ENCODE data around the gene ZC3H18.

ZC3H18 gene

DNA sequence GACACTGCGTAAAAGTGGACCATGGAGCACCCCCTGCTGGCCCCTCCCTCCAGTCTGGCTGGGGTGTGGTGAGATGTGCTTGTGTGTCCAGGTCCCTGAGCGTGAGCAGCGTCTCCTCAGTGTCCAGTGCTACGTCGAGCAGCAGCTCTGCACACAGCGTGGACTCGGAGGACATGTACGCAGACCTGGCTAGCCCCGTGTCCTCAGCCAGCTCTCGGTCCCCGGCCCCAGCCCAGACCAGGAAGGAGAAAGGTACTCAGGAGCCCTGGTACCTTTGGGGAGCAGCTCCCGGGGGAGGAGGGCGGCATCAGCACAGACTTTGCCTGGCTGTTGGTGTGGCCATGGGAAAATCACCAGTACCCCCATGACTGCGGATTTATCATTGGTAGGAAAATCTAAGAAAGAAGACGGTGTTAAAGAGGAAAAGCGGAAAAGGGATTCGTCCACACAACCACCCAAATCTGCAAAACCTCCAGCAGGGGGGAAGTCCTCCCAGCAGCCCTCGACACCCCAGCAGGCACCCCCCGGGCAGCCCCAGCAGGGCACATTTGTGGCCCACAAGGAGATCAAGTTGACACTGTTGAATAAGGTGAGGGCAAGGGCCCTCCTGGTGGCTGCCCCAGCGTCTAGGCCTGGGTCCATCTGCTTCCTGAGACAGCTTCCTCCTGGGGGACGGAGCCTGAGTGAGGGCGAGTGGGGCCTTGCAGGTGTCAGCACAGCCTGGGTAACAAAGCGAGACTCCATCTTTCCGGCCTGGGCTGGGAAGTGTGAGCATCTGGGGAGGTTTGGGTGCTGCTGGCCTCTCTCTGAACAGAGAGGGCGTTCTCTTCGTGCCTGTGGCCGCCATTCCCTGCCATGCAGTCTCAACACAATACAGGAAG, 57.6 kb downstream of the ZC3H18 start:
- no peak for DNase-seq

DNA sequence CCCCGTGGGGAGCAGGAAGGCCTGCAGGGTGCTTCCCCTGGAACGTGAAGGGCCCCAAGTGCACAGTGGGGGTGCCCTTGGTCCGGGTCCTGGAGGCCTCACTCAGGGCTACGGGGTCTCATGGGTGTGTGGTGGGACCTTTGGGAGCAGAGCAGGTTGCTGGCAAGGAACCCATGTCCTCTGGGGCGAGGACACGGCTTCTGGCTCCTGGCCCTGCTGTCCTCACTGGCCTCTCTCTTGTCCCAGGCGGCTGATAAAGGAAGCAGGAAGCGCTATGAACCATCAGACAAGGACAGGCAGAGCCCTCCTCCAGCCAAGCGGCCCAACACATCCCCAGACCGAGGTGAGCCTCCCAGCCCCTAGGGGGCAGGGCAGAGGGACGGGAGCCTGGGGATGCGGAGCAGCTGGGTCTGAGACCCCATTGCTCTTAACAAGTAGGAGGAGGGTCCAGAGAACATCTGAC, 58.3 kb downstream of the ZC3H18 start:
- DNase-seq, result no peak

DNA sequence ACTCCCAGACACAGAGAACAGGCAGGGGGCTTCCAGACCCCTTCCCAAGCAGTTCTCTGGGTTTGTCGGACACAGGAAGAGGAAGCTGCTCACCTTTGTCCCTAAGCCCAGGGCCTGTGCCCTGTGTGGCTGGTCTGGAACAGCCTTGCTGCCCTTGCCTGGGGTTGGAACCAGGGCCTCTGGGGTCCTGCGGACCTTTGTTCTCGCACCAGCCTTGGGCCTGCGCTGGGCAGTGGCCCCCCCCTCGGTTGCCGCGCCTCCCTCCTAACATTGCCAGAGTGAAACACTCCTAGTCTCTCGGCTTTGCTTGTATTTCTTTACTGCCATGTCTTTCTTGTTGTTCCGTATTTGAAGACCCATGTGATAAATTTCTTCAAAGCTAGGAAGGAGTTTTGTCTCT, 59.6 kb downstream of the ZC3H18 start:
- no peak for DNase-seq

DNA sequence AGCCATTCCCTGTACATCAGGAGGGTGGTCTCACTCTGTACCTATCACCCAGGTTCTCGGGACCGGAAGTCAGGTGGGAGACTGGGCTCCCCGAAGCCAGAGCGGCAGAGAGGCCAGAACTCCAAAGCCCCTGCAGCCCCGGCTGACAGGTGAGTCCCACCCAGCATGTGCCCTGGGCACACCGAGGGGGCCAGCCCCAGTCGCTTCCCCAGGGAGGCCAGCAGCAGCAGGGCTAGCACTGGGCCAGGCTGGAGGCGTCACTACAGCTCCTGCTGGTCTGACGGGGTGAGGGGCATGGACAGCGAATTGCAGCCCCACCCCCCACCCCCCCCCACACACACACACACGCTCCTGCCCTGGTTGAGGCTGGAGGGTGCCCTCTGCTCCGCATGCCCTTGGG, 60.2 kb downstream of the ZC3H18 start:
- DNase-seq, result no peak

DNA sequence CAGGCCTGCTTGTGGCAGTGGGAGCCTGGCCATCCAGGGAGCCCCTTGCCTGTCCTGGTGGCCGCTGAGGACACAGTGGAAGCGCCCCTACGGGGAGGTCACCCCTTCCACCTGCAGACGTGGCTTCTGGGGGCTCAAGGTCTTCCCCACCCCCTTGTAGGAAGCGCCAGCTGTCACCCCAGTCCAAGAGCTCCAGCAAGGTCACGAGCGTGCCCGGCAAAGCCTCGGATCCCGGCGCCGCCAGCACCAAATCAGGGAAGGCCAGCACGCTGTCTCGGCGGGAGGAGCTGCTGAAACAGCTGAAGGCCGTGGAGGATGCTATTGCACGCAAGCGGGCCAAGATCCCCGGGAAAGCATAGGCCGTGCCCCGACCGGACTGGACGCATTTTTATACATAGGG, 60.7 kb downstream of the ZC3H18 start:
- DNase-seq, result no peak

DNA sequence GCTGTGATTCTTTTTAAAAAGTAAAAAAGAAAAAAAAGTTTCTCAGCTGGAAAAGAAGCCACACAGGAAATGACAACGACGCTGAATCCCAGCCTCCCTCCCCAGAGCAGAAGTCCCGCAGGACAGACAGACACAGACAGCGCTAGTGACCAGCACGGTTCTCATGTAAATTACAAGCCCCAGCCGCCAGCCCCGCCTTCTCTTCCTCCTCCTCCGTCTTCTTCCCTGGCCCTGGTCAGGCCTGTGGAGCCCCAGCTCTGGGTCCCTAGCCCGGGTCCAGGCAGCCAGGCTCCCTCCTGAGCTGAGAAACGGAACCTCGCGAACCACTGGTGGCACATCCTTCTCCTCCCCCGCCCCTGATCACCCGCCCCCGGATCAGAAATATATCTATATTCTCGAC, 61.2 kb downstream of the ZC3H18 start:
- no peak for DNase-seq

DNA sequence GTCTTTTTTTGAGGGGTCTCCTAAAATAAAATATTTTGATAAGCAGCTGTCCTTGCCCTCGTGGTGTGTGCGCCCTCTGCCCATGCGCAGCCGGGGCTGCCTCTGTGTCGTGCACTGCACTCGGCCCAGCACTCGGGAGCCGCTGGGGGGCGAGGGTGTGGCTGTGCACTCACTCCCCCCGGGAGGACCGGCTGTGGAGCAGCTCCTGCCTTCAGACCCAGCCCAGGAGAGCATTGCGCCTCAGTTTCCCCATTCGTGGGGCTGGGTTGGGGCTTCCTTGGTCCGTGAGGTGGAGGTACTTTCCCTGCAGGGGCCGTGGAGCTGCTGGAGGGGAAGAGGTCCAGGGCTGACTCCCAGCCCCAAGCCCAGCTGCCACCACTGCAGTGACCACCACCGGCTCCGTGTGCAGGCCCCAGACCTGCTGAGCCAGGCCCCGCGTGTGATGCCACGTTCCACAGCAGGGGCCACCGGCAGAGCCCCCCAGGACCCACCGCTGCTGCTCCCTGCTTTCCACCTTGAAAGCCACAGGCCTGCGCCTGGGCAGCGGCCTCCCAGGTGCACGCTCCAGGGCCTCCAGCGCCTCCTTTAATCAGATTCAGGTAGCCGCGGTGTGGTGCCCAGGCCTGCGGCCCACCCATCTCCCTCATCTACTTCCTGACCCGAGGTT, 61.9 kb downstream of the ZC3H18 start:
- no peak for DNase-seq

DNA sequence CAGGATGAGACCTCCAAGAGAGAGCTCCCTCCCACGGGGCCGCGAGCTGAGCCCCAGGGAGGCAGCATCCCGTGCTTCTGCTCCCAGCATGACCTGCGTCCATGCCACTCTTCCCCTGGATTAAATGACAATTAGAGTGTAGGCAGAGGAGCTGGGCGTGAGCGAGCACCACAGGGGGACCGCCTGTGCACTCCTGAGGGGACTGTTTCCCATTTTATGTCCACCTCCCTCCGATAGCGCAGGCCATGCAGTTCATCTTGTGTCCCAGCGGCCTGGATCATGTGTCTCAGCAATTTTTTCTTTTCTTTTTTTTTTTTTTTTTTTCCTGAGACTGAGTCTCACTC, 62.4 kb downstream of the ZC3H18 start:
- no peak for DNase-seq

DNA sequence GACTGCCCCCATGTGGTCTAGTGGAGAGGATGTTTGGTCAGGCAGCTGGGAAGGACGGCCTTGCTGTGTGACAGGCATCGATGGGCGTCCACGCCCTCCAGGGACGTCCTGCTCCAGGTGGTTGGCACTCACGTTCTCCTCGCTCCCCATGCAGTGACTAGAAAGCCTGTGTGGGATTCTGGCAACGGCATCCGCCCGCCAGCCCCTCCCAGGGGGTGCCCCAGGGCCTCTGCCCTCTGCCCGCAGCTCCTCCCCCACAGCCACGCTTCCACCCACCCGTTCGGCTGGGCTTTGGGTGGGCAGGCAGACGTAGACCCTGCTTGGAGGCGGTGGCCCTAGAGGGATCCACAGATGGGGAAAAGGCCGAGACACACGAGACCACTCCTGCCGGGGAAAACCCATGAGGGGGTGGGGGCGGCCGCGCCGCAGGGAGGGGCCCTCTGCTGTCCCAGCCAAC, 63.5 kb downstream of the ZC3H18 start:
- DNase-seq, result no peak

DNA sequence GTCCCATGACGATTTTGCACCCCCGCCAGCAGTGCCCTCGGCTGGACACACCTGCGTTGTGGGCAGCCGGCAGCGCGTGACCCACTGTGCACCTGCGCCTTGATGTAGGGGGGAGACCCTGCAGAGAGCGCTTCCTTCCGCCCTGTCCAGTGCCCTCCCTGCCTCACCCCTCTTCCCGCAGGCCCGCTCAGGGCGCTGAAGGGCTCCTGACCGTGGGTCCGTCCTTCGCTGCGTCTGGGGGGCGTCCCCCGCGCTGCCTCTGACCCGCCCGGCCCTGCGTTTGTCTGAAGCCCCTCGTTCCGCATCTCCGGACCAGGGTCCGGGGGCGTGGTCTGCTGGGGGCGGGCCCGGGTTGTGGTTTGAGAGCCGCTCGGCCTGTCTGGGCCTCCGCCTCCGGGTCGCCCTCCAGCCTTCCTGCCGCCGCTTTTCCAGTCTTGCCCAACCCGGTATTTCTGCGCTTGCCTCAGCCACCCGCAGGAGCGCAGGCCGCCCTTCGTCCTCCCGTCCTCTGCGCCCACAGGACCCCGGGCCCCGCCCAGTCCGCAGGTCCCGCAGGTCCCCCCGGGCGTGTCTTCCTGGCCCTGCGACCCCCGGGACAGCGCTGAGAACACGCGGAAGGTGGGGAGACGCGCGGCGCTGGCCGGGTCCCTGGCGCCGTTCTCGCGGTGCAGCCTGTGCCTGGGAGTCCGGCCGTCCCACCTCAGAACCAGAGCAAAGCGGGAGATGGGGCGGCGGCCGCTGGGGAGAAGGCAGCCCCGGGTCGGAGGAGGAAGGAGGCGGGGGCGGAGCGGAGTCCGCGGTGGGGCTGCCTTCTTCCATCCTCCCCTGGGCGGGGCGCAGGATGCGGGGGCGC, 64.2 kb downstream of the ZC3H18 start:
- no peak for DNase-seq

DNA sequence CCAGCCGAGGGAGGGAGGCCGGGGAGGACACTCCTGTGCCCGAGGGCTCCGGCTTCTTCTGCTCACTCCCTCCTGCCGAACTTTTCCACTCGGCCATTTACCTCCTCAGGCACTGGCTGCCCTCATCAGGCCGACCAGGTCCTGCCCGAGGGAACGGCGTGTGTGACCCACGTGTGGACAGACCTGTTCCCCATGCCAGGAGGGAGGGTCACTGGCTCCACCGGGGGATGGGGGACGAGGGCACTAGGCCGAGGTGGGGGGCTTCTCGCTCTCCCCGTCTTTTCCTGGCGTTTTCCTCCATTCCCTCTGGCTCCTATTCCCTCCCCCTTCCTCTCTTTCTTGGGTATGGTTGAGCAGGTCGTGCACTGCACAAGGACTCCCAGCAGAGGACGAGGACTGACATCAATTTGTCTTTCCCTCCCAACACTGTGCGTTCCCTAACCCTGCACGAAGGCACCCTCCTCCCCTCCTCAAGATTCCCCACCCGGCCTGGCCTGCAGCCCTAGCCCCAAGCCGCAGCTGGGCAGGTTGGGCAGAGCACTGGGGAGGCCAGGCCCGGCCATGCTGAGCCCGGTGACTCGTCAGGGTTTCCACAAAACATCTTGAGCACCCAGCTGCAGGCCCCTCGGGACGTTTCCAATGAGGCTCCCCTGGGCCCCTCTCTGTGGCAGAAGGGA, 64.9 kb downstream of the ZC3H18 start:
- DNase-seq, result no peak

DNA sequence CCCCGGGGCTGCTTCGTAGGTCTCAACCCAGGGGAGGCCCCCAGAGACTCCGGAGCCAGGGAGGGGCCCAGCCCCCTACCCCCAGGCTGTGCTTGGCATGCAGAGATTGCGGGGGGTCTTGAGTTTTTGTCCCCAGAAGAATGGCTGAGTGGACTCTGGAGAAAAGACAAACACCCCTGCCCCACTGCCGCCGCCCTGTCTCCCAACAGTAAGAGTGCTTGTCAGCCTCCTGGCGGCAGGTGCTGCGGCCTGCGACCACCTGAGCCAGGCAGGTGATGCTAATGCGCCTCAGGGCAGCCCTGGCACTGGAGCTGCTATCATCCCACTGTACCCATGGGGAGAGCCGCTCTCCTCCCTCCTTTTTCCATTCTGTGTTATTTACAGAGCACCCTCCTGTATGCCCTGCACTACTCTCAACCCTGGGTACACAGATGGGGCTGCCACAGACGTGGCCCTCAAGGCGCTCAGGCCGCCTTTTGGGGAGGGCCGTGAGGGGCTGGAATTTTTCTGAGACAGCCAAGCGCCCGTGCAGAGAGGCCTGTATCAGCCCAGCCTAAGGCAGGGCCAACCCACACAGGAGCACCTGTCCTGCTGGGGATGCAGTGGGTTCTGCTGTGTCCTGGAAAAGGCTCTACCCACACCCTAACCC, 65.6 kb downstream of the ZC3H18 start:
- no peak for DNase-seq

DNA sequence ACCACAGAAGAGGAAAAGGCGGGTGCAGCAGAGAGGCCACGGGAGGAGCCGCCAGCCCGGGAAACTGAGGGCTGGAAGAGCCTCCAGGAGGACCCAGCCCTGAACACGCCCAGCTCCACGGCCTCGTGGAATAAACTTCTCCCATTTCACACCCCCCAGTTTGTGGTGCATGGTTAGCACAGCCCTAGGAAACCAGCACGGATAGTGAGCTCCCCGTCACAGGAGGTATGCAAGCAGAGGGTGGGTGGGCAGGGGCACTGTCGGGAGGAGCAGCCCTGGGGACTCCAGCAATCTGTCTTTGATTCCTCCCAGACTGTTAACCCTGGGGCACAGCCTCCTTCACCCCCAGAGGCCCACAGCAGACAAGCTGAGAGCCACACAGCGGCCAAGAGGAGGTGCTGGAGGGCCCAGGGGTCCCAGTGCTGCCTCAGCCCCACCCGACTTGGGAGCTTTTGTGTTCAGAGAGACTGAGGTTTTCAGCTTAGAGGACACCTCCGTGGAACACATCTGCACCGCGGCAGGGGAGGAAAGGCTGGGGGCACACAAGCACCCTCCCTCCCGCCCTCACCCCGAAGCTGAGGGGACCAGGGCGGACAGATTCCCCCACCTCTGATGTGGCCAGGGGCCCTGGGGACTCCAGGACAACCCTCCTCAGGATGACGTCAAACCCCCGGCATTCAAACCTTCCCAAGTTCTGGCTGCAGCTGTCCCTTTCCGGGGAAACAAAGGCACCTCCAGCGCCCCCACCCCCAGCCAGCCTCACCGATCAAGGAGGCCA, 66.5 kb downstream of the ZC3H18 start:
- DNase-seq, result no peak

DNA sequence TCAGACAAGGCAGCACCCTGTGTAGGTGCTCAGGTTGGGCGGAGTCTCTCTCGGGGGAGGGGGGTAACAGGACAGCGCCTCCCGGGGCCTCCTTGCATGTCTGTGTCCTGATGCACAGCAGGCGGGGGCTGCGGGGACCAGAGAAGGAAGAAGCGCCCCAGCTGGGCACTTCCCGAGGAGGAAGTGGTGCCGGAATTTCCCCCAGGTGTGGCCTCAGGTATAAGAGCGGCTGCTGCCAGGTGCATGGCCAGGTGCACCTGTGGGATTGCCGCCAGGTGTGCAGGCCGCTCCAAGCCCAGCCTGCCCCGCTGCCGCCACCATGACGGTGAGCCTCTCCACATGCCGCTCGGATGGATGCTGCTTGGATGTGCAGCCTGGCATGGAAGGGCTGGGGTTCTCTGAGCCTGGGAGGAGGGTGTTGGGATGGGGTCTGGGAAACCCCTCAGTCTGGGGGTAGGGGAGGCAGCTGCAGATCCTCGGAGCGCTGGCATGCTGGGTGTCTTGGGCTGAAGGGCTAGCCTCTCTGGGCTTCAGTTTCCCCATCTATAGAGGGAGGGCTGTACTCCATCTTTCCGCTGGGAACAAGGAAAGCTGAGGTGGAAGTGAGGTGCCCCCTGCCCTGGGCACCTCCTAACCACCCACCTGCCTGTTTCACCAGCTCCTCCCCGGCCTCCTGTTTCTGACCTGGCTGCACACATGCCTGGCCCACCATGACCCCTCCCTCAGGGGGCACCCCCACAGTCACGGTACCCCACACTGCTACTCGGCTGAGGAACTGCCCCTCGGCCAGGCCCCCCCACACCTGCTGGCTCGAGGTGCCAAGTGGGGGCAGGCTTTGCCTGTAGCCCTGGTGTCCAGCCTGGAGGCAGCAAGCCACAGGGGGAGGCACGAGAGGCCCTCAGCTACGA, 68.4 kb downstream of the ZC3H18 start, which contains the start of gene IL17C:
TSS of gene IL17C (plus strand) at position 250 of the 908 bp plus-strand sequence. CDS start at position 320, 70 bp downstream.
- DNase-seq, result peak; percentile 71

DNA sequence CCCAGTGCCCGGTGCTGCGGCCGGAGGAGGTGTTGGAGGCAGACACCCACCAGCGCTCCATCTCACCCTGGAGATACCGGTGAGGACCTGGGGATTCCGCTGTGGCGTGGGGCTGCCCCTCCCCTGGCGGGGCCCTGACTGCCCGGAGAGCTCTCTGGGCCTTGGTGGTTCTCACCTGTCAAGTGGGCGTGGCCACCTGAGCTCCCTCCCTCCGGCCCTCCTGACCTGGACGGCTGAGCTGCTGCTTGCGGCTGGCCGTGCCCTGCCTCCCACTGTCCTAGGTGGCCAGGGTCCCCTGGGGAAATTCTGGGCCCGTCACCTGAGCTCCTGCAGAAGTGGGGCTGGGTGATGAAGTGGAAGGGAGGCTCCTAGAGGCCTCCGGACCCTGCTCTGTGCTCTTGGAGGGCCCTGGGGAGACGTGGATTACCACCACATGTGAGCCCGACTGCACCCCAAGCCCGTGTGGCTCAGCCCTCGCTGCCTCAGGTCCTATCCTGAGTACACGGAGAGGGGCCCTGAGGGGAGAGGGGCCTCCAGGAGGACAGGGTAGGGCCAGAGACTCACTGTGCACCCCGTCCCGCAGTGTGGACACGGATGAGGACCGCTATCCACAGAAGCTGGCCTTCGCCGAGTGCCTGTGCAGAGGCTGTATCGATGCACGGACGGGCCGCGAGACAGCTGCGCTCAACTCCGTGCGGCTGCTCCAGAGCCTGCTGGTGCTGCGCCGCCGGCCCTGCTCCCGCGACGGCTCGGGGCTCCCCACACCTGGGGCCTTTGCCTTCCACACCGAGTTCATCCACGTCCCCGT, 69.2 kb downstream of the ZC3H18 start:
- no peak for DNase-seq

DNA sequence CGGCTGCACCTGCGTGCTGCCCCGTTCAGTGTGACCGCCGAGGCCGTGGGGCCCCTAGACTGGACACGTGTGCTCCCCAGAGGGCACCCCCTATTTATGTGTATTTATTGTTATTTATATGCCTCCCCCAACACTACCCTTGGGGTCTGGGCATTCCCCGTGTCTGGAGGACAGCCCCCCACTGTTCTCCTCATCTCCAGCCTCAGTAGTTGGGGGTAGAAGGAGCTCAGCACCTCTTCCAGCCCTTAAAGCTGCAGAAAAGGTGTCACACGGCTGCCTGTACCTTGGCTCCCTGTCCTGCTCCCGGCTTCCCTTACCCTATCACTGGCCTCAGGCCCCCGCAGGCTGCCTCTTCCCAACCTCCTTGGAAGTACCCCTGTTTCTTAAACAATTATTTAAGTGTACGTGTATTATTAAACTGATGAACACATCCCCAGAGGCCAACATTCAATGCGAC, 69.9 kb downstream of the ZC3H18 start:
- no peak for DNase-seq

DNA sequence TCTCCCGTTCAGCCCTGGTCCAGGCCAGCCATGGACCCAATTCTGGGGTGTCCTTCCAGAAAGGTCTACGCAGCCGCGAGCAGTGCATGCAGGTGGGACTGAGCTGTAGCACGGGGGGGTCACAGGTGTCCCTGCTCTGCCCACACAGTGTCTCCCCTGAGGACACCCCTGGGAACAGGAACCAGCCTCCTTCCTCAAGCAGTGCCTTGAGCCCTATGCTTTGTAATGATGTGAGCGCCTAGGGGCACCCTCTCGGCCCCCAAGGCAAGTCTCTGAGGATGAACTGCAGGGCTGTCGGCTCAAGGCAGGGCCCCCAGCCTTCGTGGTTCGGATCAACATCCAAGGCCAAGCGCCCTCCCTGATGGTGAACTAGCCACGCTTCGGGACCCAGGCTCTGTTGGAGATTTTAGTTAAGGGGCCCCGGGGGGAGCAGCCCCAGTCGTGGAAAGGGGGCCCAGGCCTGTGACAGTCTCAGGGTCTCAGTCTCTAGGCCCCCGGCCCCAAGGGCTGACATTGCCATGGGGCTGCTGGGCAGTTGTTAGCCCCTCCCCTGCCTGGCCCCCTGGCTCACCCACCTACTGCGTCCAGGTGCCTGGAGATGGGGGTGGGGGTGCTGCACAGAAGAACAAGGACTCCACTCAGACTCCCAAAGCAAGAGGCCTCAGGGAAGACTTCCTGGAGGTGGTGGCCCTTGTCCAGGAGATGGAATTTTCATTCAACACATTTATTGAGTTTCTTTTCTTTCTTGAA, 70.5 kb downstream of the ZC3H18 start:
- DNase-seq, result no peak

DNA sequence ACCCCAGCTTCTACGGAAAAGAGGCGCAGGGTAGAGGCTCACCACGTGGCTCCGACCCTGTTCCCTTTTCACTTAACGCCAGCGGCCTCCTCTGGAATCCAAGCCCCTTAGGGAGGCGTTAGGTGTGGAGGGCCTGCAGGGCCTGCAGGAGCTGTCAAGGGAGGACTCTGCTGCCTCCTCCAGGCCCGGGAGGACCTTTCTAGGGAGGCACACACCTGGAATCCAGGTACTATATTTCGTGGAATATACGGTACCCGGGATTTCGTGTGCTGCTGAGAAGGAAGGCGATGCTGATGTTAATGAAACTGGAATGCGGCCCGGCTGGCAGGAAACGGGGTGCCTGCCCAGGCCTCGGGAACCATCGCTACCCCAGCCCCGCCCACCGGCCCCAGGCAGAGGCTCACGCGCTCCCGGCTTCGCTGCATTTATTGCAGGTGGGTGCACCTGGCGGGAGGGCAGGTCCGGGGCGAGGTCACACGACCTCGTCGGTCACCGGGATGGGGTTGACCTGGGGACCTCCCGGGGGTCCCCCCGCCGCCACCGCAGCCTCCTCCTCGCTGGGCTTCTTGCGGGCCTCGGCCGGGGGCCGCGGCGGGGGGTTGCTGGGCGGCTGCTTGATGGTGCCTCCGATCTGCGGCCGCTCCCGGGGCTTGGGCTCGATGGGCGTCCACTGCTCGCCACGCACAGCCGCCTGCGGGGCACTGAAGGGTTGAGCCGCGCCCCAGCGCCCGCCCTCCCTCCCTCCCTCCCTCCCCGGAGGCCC, 72.9 kb downstream of the ZC3H18 start:
- no peak for DNase-seq

Measured in DMS79 (cell line).